Measurements from ENCODE around the gene HOXB1. TPM values are rescaled to one million over a fixed set of nuclear protein-coding genes. Genes with fewer than 3 reads are reported as not detected.

Gene HOXB1
- total and polyA plus RNA-seq, 4 donors: not detected

GRCh38 chr17:48479014-48479402 lies 51.8 kb downstream of the HOXB1 start:
- no peaks in the 10 kb centered on the region for H3K4me1 ChIP-seq (ENCODE audit: control insufficient read depth in 4 of 4, insufficient read depth in 4 of 4, low read length in 3 of 4)
- 76% methylated on average over 2 of the region's 2 CpGs for WGBS
- no peaks in the 10 kb centered on the region for H3K36me3 ChIP-seq (ENCODE audit: control insufficient read depth in 4 of 4, insufficient read depth in 3 of 4, low read depth in 1 of 4, low read length in 3 of 4)
- peaks cover 0 to 8% (median 0%) of the 10 kb centered on the region in 4 donors for H3K27me3 ChIP-seq (ENCODE audit: control insufficient read depth in 4 of 4, insufficient read depth in 4 of 4, low read length in 3 of 4)
- TF ChIP-seq ZBTB33 (IDR thresholded peaks at IDR 0.05) (no peak), EGR1 (IDR thresholded peaks at IDR 0.05; ENCODE audit: low read depth in 2 of 2) (no peak), HNF4G (IDR thresholded peaks at IDR 0.05) (no peak), REST (IDR thresholded peaks at IDR 0.05) (no peak), MAX (IDR thresholded peaks at IDR 0.05) (no peak), TAF1 (conservative IDR thresholded peaks at IDR 0.05) (no peak), JUND (IDR thresholded peaks at IDR 0.05) (no peak), GABPA (IDR thresholded peaks at IDR 0.05 in 1 of 2, conservative IDR thresholded peaks at IDR 0.05 in 1 of 2) (no peak), ATF3 (IDR thresholded peaks at IDR 0.05) (no peak), CTCF (IDR thresholded peaks at IDR 0.05; ENCODE audit: low read depth, low read length, missing input control) (no peak), NR2F2 (IDR thresholded peaks at IDR 0.05) (no peak), YY1 (IDR thresholded peaks at IDR 0.05) (no peak), HNF4A (conservative IDR thresholded peaks at IDR 0.05) (no peak), RXRA (IDR thresholded peaks at IDR 0.05) (no peak), FOXA2 (IDR thresholded peaks at IDR 0.05) (no peak)
- no peak overlapping the region for H3K4me3 ChIP-seq (ENCODE audit: low read depth in 1 of 3, low read length in 3 of 3)
- DNase-seq (ENCODE audit: low spot score): no peak
- H3K9me3 ChIP-seq (ENCODE audit: control insufficient read depth in 4 of 4, low read length in 3 of 4): no peaks in the 10 kb centered on the region
- no peak overlapping the region for H3K9ac ChIP-seq (ENCODE audit: low read depth in 1 of 2, low read length in 2 of 2)
- H3K27ac ChIP-seq (ENCODE audit: low read depth in 1 of 2, low read length in 2 of 2): no peak overlapping the region

Small RNAs within 50 kb of the gene (small RNA-seq; reads per million reads assigned to genes)
- not detected for gene RF00019

Other genes with a start within 250 kb of the HOXB1 start
- 1 to 10 TPM; 2.5 to 7.2 TPM for gene SKAP1, start 100.8 kb downstream of the HOXB1 start, total RNA-seq
- 10 to 100 TPM; 15.4 to 20.8 TPM for gene SKAP1, start 100.8 kb downstream of the HOXB1 start, polyA plus RNA-seq
- 1 to 10 TPM in 1 of 2 donors, under 1 TPM in 1; 0.67 to 2.3 TPM for gene HOXB2, start 14.1 kb upstream of the HOXB1 start, total RNA-seq
- gene HOXB2, start 14.1 kb upstream of the HOXB1 start, polyA plus RNA-seq: 1 to 10 TPM; 1.3 to 2.5 TPM
- gene HOXB4, start 47.3 kb upstream of the HOXB1 start, total RNA-seq: under 1 TPM; 0.65 to 0.75 TPM
- under 1 TPM; 0.19 to 0.35 TPM for gene HOXB4, start 47.3 kb upstream of the HOXB1 start, polyA plus RNA-seq
- gene HOXB3, start 59.2 kb upstream of the HOXB1 start, total RNA-seq: 1 to 10 TPM in 1 of 2 donors, under 1 TPM in 1; 0.75 to 2.2 TPM
- gene HOXB3, start 59.2 kb upstream of the HOXB1 start, polyA plus RNA-seq: 1 to 10 TPM; 1.0 to 1.3 TPM
- gene HOXB5, start 62.8 kb upstream of the HOXB1 start, total RNA-seq: under 1 TPM in 1 of 2 donors, not detected in 1; 0.08 TPM
- under 1 TPM; 0.36 to 0.38 TPM for gene HOXB5, start 62.8 kb upstream of the HOXB1 start, polyA plus RNA-seq
- under 1 TPM; 0.17 to 0.33 TPM for gene HOXB6, start 74.0 kb upstream of the HOXB1 start, total RNA-seq
- gene HOXB6, start 74.0 kb upstream of the HOXB1 start, polyA plus RNA-seq: 1 to 10 TPM in 1 of 2 donors, under 1 TPM in 1; 0.58 to 1.1 TPM
- under 1 TPM; 0.08 to 0.28 TPM for gene HOXB7, start 80.0 kb upstream of the HOXB1 start, total RNA-seq
- under 1 TPM; 0.26 to 0.31 TPM for gene HOXB7, start 80.0 kb upstream of the HOXB1 start, polyA plus RNA-seq
- gene HOXB8, start 84.3 kb upstream of the HOXB1 start, total RNA-seq: not detected
- gene HOXB8, start 84.3 kb upstream of the HOXB1 start, polyA plus RNA-seq: not detected
- not detected for gene HOXB9, start 95.3 kb upstream of the HOXB1 start, total RNA-seq
- gene HOXB9, start 95.3 kb upstream of the HOXB1 start, polyA plus RNA-seq: not detected
- not detected for gene PRAC1, start 191.5 kb upstream of the HOXB1 start, total RNA-seq
- not detected for gene PRAC1, start 191.5 kb upstream of the HOXB1 start, polyA plus RNA-seq
- not detected for gene PRAC2, start 192.2 kb upstream of the HOXB1 start, total RNA-seq
- gene PRAC2, start 192.2 kb upstream of the HOXB1 start, polyA plus RNA-seq: not detected
- not detected for gene HOXB13, start 197.7 kb upstream of the HOXB1 start, total RNA-seq
- not detected for gene HOXB13, start 197.7 kb upstream of the HOXB1 start, polyA plus RNA-seq